Limb (tissue), 2 donors: Measurements from ENCODE around the gene LRRN4.
"Not testable (repeated sequence)": the region's sequence is repeated elsewhere in the genome, so short reads cannot be mapped to it uniquely, and the experiment has no call there.

Experiments
- DNase-seq, 2 donors: peaks; one replicate each; pipeline ENCODE4 v3.0.0-alpha.2; 2016; ENCODE audit errors: extremely low spot score in 2 of 2

Gene LRRN4

DNA sequence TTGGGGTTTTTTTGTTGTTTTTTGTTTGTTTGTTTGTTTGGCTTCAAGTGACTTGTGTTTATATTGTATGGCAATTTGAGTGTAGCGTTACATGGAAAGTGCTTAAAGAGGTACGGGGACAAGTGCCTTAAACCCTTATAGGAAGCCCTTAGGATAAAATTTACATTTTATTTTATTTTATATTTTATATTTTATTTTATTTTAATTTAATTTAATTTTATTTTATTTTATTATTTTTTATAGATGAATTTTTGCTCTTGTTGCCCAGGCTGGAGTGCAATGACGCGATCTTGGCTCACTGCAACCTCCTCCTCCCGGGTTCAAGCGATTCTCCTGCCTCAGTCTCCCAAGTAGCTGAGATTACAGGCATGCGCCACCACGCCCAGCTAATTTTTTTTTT, 21.0 kb downstream of the LRRN4 start:
- DNase-seq, result not testable (repeated sequence)

DNA sequence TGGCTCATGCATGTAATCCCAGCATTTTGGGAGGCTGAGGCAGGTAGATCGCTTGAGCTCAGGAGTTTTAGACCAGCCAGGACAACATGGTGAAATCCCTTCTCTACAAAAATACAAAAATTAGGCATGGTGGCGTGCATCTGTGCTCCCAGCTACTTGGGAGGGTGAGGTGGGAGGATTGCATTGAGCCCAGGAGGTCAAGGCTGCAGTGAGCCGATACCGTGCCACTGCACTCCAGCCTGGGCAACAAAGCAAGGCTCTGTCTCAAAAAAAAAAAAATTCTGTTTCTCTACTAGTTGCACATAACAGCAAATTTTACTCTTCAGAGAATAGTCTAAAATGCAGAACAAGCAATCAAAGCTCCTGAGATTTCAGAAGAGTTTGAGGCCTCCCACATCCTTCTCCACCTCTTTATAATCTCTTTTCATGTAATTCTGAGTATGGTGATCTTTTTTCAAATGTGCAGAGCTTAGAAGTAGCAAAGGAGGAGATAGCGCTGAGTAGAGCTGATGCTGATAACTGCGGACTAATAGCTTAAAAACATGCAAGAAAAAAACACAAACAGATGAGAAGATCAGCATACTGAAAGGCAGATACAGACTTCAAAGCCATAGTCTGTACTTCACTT, 23.3 kb downstream of the LRRN4 start:
- no peak for DNase-seq

DNA sequence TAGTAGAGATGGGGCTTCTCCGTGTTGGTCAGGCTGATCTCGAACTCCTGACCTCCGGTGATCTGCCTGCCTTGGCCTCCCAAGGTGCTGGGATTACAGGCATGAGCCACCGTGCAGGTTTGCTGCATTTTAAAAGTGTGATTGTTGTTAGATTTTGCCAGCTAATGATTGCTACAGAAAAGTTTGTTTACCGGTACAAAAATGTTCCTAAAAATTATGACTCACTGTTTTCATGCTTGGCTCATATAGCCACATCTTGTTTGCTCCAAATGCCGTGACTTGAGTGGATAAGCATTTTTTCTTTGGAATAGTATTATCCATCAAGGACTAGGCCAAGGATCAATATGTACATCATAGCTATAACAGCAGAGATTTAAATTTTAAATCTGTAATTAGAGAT, 24.3 kb downstream of the LRRN4 start:
- DNase-seq, result no peak

- no peak for DNase-seq
These were observed 25.0 kb downstream of the LRRN4 start for GRCh38 chr20:6028818-6029217.

DNA sequence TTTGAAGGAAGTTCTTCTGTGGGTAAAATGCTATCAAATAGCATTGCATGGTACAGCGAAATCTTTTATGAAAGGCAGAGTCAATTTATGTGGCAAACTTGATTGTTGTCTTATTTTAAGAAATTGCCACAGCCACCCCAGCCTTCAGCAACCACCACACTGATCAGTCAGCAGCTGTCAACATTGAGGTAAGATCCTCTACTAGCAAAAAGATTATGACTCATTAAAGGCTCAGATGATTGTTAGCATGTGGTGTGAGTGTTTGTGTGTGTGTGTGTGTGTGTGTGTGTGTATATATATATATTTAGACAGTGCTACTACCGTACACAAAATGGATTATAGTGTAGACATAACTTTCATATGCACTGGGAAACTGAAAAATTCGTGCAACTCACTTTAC, 27.8 kb downstream of the LRRN4 start:
- DNase-seq, result no peak

DNA sequence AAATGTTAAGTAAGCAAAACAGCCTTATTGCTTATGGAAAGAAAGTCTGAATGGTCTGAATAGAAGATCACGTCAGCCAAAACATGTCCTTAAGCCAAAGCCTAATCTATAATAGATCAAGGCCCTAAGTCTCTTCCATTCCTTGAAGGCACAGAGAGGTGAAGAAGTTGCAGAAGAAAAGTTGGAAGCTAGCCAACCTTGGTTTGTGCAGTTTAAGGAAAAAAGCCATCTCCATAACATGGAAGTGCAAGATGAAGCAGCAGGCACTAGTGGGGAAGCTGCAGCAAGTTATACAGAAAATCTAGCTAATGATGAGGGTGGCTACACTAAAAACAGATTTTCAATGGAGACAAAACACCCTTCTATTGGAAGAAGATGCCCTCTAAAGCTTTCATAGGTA, 29.1 kb downstream of the LRRN4 start:
- DNase-seq, result no peak

GRCh38 chr20:6017880-6018279, 36.0 kb downstream of the LRRN4 start:
- DNase-seq, result no peak

DNA sequence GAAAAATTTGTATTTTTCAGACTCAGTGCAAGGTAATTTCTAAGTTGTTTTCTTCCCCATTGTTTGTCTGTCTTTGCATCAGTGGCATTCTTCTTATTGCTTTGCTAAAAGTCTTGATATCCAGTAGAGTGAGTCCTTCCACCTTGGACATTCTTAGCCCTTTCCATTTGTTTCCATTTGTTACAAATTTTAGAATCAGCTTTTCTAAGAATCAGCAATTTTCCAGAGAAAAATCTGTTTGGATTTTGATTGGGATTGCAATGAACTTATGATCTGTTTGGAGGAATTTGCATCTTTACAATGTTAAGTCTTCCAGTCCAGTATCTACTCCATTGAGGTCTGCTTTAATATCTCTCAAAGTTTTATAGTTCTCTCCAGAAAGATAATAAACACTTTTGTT, 36.4 kb downstream of the LRRN4 start:
- no peak for DNase-seq

- DNase-seq, result no peak
These were observed 38.9 kb downstream of the LRRN4 start for GRCh38 chr20:6014957-6015356.

GRCh38 chr20:6014017-6014416, 39.8 kb downstream of the LRRN4 start:
- DNase-seq, result no peak

- DNase-seq, result no peak
These were observed 41.7 kb downstream of the LRRN4 start for GRCh38 chr20:6012179-6012578.

DNA sequence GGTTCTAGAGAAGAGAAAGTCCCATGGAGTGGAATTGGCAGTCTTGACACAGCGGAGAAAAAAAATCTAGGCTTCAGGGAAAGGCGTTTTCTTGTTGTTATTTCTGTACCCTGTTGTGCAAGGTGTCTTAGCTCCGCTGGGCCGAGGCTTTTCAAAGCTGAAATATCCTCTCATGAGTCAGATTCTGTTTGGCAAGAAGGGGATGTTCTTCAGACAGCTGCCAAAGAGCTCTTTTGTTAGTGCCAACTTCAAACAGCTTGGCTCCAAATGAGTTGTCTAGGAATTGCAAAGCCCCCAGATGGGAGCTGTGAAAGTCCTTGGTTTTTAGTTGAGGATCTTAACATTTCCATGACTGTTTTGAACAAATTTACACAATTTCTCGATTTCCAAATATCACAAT, 45.6 kb downstream of the LRRN4 start:
- DNase-seq, result peak in 1 of 2 donors; percentile 18

- DNase-seq, result no peak
These were observed 46.2 kb downstream of the LRRN4 start for GRCh38 chr20:6007529-6008103.

DNA sequence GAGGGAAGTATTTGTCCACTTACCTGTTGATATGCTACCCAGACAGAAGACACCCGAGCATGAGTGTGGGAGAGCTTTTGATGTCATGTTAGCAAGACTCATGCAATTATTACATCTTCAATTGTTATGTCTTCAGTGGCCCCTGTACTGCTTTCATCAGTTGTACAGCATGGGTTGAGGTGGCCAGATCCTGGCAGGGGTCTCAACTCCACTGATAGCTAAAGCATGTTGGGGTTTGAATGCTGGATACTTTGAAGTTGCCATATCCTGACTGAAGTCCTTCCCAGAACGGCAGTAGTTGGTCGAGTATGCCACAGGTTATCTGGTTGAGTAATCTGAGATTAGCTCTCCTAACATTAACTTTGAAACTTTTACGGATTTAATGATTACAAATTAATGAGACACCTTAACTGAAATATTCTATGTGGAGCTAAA, 46.7 kb downstream of the LRRN4 start:
- DNase-seq, result no peak

- no peak for DNase-seq
These were observed 47.3 kb downstream of the LRRN4 start for GRCh38 chr20:6006603-6006949.

DNA sequence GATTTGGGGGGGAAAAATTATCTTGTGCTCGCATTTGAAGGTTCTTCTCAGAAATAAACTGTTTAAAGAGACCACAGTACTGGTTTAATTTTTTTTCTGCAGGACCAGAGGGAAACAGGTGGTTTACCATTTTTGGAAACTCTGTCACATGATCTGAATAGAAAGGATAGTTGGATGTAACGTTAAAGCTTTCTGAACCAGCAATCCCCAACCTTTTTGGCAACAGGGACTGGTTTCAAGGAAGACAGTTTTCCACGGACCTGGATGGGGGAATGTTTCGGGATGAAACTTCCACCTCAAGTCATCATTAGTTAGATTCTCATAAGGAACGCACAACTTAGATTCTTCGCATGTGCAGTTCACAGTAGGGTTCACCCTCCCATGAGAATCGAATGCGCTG, 53.0 kb downstream of the LRRN4 start:
- no peak for DNase-seq

DNA sequence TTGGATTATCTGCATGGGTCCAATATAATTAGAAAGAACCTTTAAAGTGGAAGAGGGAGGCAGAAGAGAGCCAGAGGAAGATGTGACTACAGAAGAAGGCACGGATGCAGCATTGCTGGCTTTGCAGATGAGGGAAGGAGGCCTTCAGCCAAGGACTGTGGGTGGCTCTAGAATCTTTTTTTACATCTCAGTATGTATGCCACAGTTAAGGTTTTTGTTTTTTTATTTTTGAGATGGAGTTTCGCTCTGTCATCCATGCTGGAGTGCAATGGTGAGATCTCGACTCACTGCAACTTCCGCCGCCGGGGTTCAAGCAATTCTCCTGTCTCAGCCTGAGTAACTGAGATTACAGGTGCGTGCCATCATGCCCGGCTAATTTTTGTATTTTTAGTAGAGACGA, 54.1 kb downstream of the LRRN4 start:
- DNase-seq, result no peak

- DNase-seq, result no peak
These were observed 57.1 kb downstream of the LRRN4 start for GRCh38 chr20:5996765-5997164.

DNA sequence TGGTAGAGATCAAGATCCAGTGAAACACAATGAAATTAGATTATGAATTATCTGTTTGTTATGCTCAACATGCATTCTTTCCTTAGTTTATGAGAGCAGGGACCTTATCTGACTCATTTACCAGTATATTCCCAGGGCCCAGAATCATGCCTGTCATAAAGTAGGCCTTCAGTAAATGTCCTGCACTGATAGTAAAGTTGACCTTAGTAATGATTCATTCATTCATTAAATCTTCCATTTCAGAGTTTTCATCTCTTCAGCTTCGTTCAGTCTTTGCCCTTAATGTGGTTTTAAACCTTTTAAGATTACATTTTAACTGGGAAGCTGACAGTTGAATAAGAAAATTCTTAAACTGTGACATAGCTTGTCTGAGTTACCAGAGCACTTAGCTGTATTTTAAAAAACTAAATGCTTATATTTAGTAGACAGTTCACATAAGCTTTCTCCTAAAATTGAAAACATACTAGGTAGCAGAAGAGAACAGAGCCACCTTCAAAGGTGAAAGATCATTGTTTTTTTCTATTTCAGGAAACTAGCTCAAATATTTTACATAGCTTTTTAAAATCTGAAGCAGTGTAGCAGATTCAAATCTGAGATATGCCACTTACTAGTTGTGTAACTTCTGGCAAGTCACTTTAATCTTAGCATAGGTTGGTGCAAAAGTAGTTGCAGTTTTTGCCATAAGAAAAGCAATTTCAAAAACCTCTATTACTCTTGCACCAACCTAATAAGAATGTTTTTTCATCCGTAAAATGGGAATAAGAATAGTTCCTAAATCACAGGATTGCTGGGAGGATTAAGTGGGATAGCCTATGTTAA, 62.0 kb downstream of the LRRN4 start:
- no peak for DNase-seq

GRCh38 chr20:5990946-5991345, 62.9 kb downstream of the LRRN4 start:
- no peak for DNase-seq
